Activated CD8-positive, alpha-beta memory T cell treated with anti-CD3 and anti-CD28 coated beads, Interleukin-2, amount 50 U/mL, for 4 hours (primary cell): ENCODE measurements around the gene KCNF1.

ENCODE experiments used
- DNase-seq: peaks from one replicate; pipeline ENCODE4 v3.0.0-alpha.2; 2020

Gene KCNF1

GRCh38 chr2:10921525-10921924, 9.8 kb downstream of the KCNF1 start:
- DNase-seq: no peak

- DNase-seq: no peak
Observed at GRCh38 chr2:10922307-10923007, 10.7 kb downstream of the KCNF1 start.

GRCh38 chr2:10923008-10923375, 11.3 kb downstream of the KCNF1 start:
- DNase-seq: no peak

GRCh38 chr2:10923965-10924364, 12.2 kb downstream of the KCNF1 start:
- no peak for DNase-seq

- no peak for DNase-seq
Observed at GRCh38 chr2:10924441-10924840, 12.7 kb downstream of the KCNF1 start.

- DNase-seq: no peak
Observed at GRCh38 chr2:10924859-10925258, 13.1 kb downstream of the KCNF1 start.

GRCh38 chr2:10926191-10926820, 14.6 kb downstream of the KCNF1 start:
- no peak for DNase-seq

- no peak for DNase-seq
Observed at GRCh38 chr2:10930721-10931516, 19.2 kb downstream of the KCNF1 start.

GRCh38 chr2:10931710-10932255, 20.0 kb downstream of the KCNF1 start:
- DNase-seq: no peak

- no peak for DNase-seq
Observed at GRCh38 chr2:10932345-10933151, 20.8 kb downstream of the KCNF1 start.

GRCh38 chr2:10933700-10934225, 22.0 kb downstream of the KCNF1 start:
- DNase-seq: no peak

- no peak for DNase-seq
Observed at GRCh38 chr2:10934308-10934978, 22.7 kb downstream of the KCNF1 start.

GRCh38 chr2:10934979-10935350, 23.2 kb downstream of the KCNF1 start:
- DNase-seq: no peak

- no peak for DNase-seq
Observed at GRCh38 chr2:10935366-10935918, 23.7 kb downstream of the KCNF1 start.

GRCh38 chr2:10935953-10936942, 24.5 kb downstream of the KCNF1 start:
- no peak for DNase-seq

GRCh38 chr2:10939058-10939457, 27.3 kb downstream of the KCNF1 start:
- no peak for DNase-seq

GRCh38 chr2:10940596-10940995, 28.9 kb downstream of the KCNF1 start:
- DNase-seq: no peak

GRCh38 chr2:10941383-10941782, 29.6 kb downstream of the KCNF1 start:
- DNase-seq: no peak

- DNase-seq: no peak
Observed at GRCh38 chr2:10944799-10945198, 33.1 kb downstream of the KCNF1 start.

- DNase-seq: no peak
Observed at GRCh38 chr2:10946394-10946793, 34.7 kb downstream of the KCNF1 start.
